ENCODE results near the gene CPOX.

- TF ChIP-seq POLR2A (IDR thresholded peaks at IDR 0.05; ENCODE audit: low read depth), result no peak
- TF ChIP-seq CTCF (IDR thresholded peaks at IDR 0.05), result no peak
- TF ChIP-seq POLR2AphosphoS5 (IDR thresholded peaks at IDR 0.05), result no peak
These were observed 39.7 kb downstream of the CPOX start for GRCh38 chr3:98553753-98554152.
